Fibroblast of skin of right quadriceps (primary cell): Measurements from ENCODE around the gene CANX.
"Not testable (repeated sequence)": the region's sequence is repeated elsewhere in the genome, so short reads cannot be mapped to it uniquely, and the experiment has no call there.

Experiments used
- DNase-seq: peaks from one replicate; pipeline ENCODE4 v3.0.0-alpha.2; 2013

CANX gene

DNA sequence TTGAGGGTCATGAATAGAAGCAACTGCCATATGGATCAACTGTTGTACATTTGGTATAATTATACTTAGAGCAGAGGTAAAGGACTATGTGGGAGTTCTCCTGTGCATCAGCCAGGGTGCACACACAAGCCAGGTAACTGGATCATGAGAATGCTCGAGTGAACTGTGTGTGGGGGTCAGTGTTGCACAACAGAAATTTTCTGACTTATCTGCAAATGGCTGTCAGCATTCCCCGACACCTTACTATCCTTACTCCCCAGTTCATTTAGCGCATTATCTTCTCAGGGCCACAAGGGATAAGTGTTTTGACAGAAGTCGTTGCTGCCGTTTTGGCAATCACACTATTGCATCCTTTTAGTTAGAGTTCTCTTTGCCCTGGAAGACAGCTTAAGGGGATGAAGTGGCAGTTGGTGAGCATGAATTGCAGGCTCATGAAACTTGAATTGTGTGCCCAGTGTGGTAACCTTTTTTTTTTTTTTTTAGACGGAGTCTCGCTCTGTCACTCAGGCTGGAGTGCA lies 1.7 kb downstream of the CANX start:
- DNase-seq: no peak

DNA sequence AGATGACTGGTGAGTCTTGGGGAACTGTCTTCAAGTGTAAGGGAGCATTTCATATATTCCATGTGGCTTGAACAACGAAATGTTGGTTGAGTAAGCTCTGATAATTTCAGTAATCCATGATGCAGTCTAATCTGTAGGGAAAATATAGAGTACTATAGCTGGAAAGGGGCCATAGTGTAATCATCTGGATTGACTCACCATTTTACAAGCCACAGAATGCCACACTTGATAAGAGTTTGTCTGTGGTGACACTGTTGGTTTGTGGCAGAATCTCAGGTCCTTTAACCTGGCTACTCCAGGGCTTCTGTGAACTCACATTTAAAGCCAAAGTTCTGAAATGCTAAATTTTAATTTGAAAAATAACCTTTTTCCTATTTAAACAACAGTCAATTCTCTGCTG lies 17.5 kb downstream of the CANX start:
- no peak for DNase-seq

DNA sequence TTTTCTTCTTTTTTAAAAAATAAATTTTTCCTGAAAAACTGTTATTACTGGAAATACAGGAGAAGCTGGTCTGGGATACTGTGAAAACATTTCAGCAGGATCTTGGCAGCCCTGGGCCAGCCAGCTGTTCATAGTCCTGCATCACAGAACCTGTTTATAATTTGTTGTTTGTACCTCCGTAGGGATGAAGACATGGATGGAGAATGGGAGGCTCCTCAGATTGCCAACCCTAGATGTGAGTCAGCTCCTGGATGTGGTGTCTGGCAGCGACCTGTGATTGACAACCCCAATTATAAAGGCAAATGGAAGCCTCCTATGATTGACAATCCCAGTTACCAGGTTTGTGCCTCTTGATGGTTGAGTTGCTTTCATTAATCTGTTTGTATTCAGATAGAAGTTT lies 21.5 kb downstream of the CANX start:
- DNase-seq: no peak

DNA sequence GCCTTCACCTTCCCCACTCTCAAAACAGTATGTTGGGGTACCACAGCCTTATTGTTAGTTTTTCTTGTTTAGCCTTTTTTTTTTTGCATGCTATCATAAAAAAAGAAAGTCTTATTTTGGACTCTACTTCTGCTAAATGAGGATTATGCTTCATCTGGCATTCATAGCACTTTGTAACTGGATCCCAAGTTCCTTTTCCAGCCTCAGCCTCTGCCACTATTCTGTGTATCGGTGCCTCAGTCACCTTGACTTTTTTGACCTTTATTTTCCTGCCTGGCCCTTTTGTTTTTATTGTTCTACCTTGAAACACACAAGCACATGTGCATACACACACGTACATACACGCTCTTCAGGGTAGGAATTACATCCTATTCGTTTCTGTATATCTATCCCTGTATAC lies 25.4 kb downstream of the CANX start:
- no peak for DNase-seq

DNA sequence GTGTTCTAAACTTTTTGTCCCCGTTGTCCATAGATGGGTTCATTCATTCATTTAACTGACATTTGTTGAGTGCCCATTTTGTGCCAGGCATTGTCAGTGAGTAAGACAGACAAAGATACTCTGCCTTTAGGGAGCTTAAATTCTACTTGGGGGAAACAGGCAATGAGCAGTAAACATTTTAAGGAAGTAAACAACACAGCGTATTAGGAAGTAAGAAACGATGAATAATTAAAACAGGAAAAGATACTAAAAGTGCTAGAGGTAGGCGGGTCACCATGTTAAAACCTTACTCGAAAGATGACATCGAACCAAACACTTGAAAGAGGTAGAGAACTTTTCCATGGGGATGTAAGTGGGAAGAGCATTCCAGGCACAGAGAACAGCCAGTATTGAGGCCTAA lies 28.3 kb downstream of the CANX start:
- DNase-seq: no peak

DNA sequence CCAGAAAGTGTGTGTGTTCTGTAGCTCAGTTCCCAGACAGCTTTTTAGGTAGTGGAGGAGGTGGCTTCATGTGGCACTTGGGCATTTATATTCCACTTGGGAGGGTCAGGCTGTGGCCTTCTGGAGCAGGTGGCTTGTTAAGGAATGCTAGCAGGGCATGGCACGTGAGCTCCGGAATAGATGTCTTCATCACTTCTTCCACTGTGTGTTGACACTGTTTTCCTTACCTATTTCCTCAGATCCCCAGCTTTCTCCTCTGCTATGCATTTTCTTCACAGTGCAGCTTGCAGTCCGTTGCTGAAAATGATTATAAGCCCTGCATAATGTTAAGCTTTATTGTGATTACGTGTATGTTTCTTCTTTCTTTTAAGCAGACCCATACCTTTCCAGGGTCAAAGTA lies 30.5 kb downstream of the CANX start:
- DNase-seq: no peak

DNA sequence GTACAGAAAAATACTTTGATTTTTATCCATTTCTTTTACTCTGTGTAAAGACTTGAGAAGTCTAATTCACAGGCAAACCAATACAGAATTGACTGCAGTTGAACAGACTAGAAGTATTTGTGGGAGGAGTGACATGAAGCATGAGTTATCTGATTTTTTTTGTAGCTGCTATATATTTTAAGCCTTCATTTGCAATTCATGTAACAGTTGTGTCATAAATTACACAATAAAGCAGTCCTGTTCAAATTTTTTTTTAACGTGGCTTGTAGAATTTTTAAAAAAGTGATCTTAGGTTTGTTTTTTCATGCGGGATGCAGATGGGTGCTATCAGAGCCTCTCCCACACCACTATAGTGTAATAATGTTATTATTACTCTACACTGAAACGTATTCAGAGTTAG lies 31.0 kb downstream of the CANX start:
- DNase-seq: no peak

DNA sequence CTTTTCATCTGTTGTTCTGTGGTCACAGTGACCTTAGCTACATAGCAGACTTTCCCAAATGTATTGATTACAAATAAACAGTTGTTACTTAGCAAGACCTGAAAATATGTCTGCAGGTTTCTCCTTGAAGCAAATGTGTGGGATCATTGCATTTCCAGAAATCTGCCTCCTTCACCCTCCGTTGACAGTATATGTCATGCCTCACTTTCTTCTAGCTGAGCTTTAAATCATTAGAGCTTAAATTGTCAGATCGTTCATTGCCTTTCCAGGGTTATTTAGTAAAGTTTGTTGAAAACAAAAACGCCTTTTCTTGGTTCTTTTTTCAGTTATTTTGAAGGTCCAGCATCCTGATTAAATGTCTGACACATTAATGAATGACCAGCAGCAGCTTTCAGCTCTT lies 31.6 kb downstream of the CANX start:
- DNase-seq: no peak

DNA sequence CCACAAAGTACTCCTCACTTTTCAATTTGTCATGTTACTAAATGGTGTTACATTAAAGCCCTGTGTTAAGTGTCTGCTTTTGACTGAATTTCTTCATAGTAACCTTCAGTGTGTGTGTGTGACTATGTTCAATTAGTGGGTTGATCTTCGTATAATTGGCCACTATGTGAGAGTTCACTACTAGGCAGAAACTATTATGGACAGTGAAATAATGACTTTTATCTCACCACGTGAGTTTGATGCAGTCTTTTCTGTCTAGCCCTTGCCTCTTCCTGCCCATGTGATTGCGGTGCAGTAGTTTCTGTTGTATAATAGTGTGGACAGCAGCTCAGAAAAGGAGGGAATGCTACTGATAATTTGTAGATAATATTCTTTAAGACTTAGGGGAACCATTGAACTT lies 32.1 kb downstream of the CANX start:
- no peak for DNase-seq

DNA sequence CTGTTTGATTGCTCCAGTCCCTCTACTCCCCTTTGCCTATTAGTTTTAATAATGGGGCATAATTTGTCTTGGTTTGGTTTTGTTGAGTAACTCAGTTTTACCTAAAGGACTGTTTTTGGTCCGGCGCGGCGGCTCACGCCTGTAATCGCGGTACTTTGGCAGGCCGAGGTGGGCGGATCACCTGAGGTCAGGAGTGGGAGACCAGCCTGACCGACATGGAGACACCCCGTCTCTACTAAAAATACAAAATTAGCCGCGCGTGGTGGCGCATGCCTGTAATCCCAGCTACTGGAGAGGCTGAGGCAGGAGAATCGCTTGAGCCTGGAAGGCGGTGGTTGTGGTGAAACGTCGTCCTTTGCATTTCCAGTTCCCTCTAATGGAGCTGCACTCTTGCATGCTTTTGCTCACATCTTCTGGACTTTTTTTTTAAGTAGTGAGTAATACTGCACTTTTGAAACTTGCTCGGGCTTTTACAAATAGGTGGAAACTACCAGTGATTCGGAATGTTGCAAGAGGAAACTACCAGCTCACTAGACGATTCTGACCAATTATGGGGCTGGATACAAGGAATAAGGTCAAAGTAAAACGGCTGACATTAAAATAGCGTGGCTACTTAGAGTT lies 33.1 kb downstream of the CANX start:
- DNase-seq: peak; percentile 83

DNA sequence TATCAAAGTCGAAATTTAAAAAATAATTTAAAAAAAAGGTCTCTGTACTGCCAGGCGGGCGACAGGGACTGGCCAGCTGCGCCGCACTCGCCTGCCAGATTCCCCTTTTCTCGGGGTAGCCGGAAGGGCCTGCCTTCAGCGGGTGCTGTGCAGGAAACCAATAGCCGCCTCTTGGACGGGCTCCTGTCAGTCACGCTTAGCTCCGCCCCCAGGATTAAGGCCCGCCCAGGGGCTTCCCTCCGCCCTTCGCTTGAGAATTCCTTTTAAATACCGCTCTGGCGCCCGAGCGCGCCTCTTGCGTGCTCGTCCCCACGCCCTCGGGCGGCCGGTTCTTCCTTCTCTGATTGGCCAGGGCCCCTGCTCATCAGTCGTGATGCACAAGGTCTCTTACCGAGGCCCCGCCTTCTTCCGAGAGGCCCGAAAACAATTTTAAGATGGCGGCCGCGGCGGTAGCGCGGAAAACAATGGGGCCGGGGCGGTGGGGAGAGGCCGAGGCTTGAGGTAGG lies 33.7 kb downstream of the CANX start, which contains the start of gene MAML1:
Gene MAML1, plus strand, starts transcription at position 411 of the 506 bp plus-strand sequence. CDS start 291 bp downstream, outside the sequence.
- DNase-seq: peak; percentile 100

DNA sequence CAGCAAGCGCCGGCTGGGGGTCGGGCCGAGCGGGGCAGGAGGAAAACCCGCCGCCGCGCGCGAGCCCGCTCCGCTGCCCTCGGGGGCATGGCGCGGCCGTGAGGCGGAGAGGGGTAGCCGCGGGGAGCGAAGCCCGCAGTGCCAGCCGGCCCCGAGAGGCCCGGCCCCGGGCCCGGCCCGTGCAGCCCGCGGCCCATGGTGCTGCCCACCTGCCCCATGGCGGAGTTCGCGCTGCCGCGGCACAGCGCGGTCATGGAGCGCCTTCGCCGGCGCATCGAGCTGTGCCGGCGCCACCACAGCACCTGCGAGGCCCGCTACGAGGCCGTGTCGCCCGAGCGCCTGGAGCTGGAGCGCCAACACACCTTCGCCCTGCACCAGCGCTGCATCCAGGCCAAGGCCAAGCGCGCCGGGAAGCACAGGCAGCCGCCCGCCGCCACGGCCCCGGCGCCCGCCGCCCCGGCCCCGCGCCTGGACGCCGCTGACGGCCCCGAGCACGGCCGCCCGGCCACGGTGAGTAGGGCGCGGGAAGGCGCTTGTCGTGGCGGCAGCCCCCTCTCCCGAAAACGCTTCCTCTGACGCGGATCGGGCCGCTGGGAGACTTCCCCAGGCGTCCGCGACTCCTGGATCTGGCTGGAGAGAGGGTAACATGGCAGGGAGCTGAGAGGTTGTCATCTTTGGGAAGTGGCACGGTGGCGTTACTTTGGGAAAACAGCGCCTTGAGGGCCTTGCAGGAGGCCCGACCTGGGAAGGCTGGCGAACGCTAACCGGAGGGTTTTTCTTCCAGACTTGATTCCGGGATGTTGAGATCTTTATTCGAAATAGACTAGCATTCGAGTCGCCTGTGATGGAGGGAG lies 34.4 kb downstream of the CANX start:
- peak; percentile 24 for DNase-seq

DNA sequence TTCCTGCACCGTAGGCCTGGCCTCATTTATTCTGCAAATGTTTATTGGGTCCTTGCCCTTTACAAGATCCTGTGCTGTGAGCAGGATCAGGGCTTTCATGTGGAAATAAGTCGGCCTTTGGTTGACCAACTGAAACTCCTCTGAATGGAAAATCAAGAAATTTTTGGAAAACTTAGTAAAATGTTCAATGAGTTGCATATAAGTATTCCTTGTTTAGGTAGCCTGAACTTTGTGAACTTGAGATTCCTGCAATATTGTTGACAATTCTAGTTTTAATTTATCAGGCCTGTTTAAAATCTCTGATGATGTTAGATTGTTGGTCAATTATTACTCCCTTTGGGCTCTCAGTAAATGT lies 35.0 kb downstream of the CANX start:
- DNase-seq: no peak

DNA sequence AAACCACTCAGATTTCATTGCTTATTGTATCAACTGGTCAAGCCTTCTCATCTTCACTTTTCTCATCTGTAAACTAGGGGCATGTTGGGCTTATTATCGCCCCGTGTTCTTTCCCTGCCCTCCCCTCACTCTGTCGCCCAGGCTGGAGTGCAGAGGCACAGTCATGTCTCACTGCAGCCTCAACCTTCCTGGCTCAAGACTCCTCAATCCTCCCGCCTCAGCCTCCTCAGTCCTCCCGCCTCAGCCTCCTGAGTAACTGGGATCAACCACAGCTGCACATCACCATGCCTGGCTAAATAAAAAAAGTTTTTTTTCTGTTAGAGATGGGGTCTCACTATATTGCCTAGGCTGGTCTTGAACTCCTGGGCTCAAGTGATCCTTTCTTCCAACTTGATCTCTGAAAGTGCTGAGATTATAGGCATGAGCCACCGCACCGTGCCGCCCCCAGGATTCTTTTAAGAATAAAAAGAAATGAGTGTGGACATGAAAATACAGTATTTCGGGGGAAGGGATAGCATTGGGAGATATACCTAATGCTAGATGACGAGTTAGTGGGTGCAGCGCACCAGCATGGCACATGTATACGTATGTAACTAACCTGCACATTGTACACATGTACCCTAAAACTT lies 35.9 kb downstream of the CANX start:
- DNase-seq: no peak

DNA sequence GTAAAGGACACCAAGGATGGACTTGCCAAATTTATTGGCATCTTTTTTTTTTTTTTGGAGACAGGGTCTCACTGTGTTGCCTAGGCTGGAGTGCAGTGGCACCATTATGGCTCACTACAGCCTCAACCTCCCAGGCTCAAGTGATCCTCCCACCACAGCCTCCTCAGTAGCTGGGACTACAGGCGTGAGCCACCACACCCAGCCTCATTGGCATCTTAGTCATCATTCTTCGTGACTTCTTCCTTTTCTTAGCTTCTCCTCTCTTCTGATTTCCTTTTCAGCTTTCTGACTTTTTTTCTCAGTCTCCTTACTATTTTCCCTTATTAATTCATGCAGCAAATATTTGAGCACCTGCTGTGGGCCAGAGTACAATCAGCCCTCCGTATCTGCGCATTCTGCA lies 40.0 kb downstream of the CANX start:
- DNase-seq: no peak

DNA sequence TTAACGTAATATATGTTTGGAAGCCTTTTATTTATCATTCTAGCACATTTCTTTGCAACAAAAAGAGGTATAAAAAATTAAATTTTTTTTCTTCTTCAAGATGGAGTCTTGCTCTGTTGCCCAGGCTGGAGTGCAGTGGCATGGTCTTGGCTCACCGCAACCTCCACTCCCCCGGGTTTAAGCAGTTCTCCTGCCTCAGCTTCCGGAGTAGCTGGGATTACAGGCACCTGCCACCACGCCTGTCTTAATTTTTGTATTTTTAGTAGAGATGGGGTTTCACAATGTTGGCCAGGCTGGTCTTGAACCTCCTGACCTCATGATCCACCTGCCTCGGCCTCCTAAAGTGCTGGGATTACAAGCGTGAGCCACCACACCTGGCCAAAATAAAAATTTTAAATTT lies 45.3 kb downstream of the CANX start:
- DNase-seq: not testable (repeated sequence)

DNA sequence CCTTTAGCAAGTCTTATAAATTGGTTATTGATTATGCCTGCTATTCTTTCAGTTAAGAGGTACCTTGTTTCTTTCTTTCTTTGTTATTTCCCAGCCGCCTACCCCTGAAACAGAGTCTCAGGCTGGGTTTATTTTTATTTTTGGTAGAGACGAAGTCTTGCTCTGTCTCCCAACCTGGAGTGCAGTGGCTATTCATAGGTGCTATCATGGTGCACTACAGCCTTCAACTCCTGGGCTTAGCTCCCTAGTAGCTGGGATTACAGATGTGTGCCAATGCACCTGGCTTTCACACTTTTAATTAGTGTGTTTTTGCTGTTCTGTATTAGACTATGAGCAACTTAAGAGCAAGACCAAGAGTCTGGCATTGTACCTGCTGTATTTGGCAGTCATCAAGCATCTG lies 48.1 kb downstream of the CANX start:
- DNase-seq: no peak

DNA sequence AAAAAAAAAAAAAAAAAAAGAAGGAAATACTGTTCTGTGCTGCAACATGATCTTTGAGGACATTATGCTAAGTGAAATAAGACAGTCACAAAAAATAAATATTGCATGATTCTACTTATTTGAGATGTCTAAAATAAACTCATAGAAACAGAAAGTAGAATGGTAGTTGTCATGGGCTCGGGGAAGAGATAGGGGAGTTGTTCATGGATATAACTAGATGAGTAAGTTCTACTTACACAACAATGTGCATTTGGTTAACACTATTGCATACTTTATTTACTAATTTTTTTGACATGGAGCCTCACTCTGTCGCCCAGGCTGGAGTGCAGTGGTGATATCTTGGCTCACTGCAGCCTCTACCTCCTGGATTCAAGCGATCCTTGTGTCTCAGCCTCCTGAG lies 49.0 kb downstream of the CANX start:
- DNase-seq: no peak

DNA sequence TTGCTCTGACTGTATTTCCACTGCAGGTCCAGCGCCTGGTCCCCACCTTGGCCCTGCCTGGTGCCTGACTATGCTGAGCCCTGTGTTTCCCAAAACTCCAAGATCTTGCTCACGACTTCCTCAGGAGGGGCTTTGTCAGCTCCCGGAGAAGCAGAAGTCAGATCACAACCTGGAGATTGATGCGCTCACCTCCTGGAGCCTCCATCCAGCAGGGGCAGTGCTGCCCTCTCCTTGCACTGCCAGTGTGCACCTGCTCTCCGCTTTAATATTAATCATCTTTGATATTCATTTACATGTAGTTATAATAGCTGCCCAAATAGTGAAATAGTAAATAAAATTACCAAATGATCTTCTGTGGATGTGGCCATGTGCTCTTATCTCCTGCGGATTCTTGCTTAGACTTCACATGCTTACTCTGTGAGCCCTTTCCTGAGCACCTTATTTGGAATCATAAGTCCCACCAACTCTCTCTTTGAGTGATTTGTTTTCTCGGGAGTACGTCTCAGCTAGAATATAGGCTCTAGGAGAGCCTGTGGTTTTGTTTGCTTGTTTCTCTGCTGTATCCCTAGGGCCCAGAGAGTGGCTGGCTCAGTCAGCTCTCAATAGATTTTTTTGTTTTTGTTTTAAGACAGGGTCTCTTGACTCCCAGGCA lies 51.2 kb downstream of the CANX start:
- no peak for DNase-seq

DNA sequence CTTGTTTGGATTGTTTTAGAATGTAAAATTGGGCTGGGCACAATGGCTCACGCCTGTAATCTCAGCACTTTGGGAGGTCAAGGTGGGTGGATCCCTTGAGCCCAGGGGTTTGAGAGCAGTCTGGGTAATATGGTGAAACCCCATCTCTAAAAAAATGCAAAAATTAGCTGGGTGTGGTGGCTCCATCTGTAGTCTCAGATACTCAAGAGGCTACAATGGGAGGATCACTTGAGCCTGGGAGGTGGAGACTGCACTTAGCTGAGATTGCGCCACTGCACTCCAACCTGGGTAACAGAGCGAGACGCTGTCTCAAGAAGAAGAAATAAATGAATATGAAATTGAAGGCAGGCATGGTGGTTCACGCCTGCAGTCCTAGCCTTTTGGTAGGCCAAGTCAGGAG lies 55.2 kb downstream of the CANX start:
- DNase-seq: no peak

DNA sequence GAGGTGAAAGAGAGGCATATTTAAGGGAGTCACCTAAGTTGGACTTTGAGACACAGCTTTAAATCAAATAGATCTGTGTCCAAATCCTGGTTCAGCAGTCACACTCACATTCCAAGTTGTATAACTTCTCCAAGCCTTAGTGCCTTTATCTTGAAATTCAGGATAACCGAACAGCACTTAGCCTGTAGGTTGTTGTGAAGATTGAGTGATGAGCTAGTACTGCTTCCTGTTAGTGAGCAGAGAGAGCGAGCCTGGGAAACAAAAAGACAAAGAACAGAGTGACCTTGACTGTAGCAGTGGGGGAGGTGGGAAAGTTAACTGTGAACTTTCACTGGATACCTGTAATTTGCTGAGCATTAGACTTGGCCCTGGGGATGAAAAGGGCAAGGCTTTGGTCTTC lies 56.3 kb downstream of the CANX start:
- no peak for DNase-seq

DNA sequence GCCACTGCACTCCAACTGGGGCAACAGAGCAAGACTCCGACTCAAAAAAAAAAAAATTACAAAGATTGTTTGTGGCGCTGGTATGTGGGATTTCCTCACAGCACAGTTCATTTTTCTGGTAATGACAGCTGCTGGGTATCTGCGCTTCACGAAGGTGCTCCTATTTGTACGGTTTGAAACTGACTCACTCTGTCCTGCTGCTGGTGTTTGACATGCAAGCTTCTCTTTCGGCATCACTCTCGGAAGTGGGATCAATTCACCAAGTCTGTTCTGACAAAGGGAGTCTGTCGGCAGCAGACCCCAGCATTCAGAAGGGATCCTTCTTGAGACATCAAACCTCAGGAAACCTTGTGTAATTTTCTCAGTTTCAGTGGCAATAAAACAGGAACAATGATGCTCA lies 60.2 kb downstream of the CANX start:
- DNase-seq: no peak
